Fibroblast of lung (primary cell): ENCODE measurements around the gene PTGFRN. TPM values are rescaled to one million over a fixed set of nuclear protein-coding genes. Genes with fewer than 3 reads are reported as not detected.

ENCODE experiments used
- DNase-seq, 2 donors: peaks; one replicate each; pipeline versions ENCODE4 v3.0.0 to v3.0.0-alpha.2; 2010; ENCODE audit warnings: low read depth in 2 of 2
- H2AFZ ChIP-seq: 2 replicates; pipeline ENCODE4 v1.5.1; 2012; ENCODE audit warnings: low read length, control low read depth, inconsistent platforms
- H3K27ac ChIP-seq: 2 replicates; pipeline ENCODE4 v1.5.1; 2011; ENCODE audit warnings: low read length, control low read depth; ENCODE audit not compliant: insufficient read depth
- H3K27me3 ChIP-seq: 2 replicates; pipeline ENCODE4 v1.5.1; 2011; ENCODE audit warnings: mild to moderate bottlenecking, low read length; ENCODE audit not compliant: control insufficient read depth, insufficient read depth
- H3K36me3 ChIP-seq: 2 replicates; pipeline ENCODE4 v1.5.1; 2011; ENCODE audit warnings: low read length; ENCODE audit not compliant: control insufficient read depth, insufficient read depth
- H3K4me1 ChIP-seq: 2 replicates; pipeline ENCODE4 v1.5.1; 2011; ENCODE audit warnings: low read length; ENCODE audit not compliant: control insufficient read depth, insufficient read depth; ENCODE audit errors: extremely low read depth
- H3K4me2 ChIP-seq: 2 replicates; pipeline ENCODE4 v1.5.1; 2011; ENCODE audit warnings: low read length, control low read depth; ENCODE audit not compliant: insufficient read depth; ENCODE audit errors: extremely low read depth
- H3K4me3 ChIP-seq, 4 experiments: fragments of 200-600 bp in 1 of 4; sonication (generic) in 1 of 4; replicated peaks in 1 of 4; 2 replicates each; pipeline ENCODE4 v1.5.1; 2011 to 2016; ENCODE audit warnings: low read length in 4 of 4, low read depth in 3 of 4, mild to moderate bottlenecking in 3 of 4, control low read depth in 2 of 4, inconsistent platforms in 1 of 4, mixed read lengths in 1 of 4; ENCODE audit not compliant: insufficient read depth in 1 of 4; ENCODE audit errors: control extremely low read depth in 1 of 4
- H3K79me2 ChIP-seq: 2 replicates; pipeline ENCODE4 v1.5.1; 2012; ENCODE audit warnings: mild to moderate bottlenecking, low read length, inconsistent platforms; ENCODE audit not compliant: control insufficient read depth, insufficient read depth
- H3K9ac ChIP-seq: 2 replicates; pipeline ENCODE4 v1.5.1; 2011; ENCODE audit warnings: mild to moderate bottlenecking, low read length, control low read depth; ENCODE audit not compliant: insufficient read depth
- H3K9me3 ChIP-seq: 2 replicates; pipeline ENCODE4 v1.5.1; 2012; ENCODE audit warnings: low read depth, low read length; ENCODE audit not compliant: control insufficient read depth, insufficient read depth
- H4K20me1 ChIP-seq: 2 replicates; pipeline ENCODE4 v1.5.1; 2011; ENCODE audit warnings: low read length; ENCODE audit not compliant: control insufficient read depth, insufficient read depth; ENCODE audit errors: extremely low read depth
- EZH2 ChIP-seq: IDR thresholded peaks from 2 replicates; pipeline ENCODE4 v1.5.1; 2012; ENCODE audit warnings: low read length, control low read depth, mild to moderate bottlenecking; ENCODE audit errors: missing control alignments
- polyA plus RNA-seq, 2 donors: library from polyadenylated mRNA; depleted of rRNA in 1 of 2; stranded (reverse) in 1 of 2; unstranded in 1 of 2; fragments of >200 nt; gene quantifications; 2 replicates each; pipeline ENCODE4 v1.2.1, GENCODE V29; 2011 to 2012; ENCODE audit warnings: missing spikeins in 1 of 2
- total RNA-seq: library from RNA; depleted of rRNA; stranded (reverse); fragments of >200 nt; gene quantifications from 2 replicates; pipeline ENCODE4 v1.2.1, GENCODE V29; 2014
- TF ChIP-seq, protein P1 (sequence below), 2 donors: IDR thresholded peaks in 1 of 2; conservative IDR thresholded peaks in 1 of 2; 1 replicate in 1 of 2; 2 replicates in 1 of 2; pipeline ENCODE4 v1.5.1; 2011 to 2012; ENCODE audit warnings: low read length in 2 of 2, control low read depth in 1 of 2, inconsistent platforms in 1 of 2, low read depth in 1 of 2, mild to moderate bottlenecking in 1 of 2

PTGFRN gene
- total and polyA plus RNA-seq, 2 donors (not counting 1 experiment from before 2014, with no cell fraction given) = 0.72 to 1.2 TPM

DNA sequence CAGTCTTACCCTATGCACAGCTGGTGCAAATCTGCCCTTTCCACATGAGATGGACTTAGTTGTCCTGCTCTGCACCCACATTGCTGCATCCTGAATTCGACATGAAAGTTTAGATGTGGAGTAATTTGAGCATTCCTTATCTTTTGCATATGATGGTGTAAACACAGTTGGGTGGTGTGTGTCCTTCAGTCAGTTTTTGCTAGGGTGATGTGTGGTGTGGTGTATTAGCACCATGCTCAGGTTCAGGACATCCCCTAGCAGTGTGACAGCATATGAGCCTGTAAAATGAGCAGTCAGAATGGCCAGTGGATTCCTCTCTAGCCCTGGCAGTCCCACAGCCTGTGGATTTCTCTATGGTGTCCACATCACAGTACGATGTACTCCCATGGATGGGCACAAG lies 49.3 kb downstream of the PTGFRN start:
- TF ChIP-seq, protein P1, sequence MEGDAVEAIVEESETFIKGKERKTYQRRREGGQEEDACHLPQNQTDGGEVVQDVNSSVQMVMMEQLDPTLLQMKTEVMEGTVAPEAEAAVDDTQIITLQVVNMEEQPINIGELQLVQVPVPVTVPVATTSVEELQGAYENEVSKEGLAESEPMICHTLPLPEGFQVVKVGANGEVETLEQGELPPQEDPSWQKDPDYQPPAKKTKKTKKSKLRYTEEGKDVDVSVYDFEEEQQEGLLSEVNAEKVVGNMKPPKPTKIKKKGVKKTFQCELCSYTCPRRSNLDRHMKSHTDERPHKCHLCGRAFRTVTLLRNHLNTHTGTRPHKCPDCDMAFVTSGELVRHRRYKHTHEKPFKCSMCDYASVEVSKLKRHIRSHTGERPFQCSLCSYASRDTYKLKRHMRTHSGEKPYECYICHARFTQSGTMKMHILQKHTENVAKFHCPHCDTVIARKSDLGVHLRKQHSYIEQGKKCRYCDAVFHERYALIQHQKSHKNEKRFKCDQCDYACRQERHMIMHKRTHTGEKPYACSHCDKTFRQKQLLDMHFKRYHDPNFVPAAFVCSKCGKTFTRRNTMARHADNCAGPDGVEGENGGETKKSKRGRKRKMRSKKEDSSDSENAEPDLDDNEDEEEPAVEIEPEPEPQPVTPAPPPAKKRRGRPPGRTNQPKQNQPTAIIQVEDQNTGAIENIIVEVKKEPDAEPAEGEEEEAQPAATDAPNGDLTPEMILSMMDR (conservative IDR thresholded peaks at IDR 0.05 in 1 of 2, IDR thresholded peaks at IDR 0.05 in 1 of 2; ENCODE audit: low read depth in 1 of 2, low read length in 2 of 2) = no peak
- no peak for TF ChIP-seq EZH2
- Histone ChIP-seq H3K4me2 (no peak overlapping the region), H2AFZ (no peak overlapping the region), H3K4me3 (no peak overlapping the region), H4K20me1 (no peaks in the 10 kb centered on the region), H3K36me3 (no peaks in the 10 kb centered on the region), H3K27me3 (no peaks in the 10 kb centered on the region), H3K27ac (no peak overlapping the region), H3K4me1 (no peaks in the 10 kb centered on the region), H3K79me2 (no peaks in the 10 kb centered on the region), H3K9ac (no peak overlapping the region), H3K9me3 (no peaks in the 10 kb centered on the region)
- DNase-seq = no peak

GRCh38 chr1:116961606-116962005 lies 51.9 kb downstream of the PTGFRN start:
- H3K27ac ChIP-seq = no peak overlapping the region
- H3K36me3 ChIP-seq = no peaks in the 10 kb centered on the region
- H3K4me3 ChIP-seq = no peak overlapping the region
- no peaks in the 10 kb centered on the region for H3K27me3 ChIP-seq
- no peaks in the 10 kb centered on the region for H3K4me1 ChIP-seq
- no peak overlapping the region for H2AFZ ChIP-seq
- H4K20me1 ChIP-seq = no peaks in the 10 kb centered on the region
- H3K9ac ChIP-seq = no peak overlapping the region
- H3K79me2 ChIP-seq = no peaks in the 10 kb centered on the region
- H3K9me3 ChIP-seq = no peaks in the 10 kb centered on the region
- DNase-seq = no peak
- TF ChIP-seq, protein P1 (conservative IDR thresholded peaks at IDR 0.05 in 1 of 2, IDR thresholded peaks at IDR 0.05 in 1 of 2; ENCODE audit: low read depth in 1 of 2, low read length in 2 of 2) = no peak
- no peak for TF ChIP-seq EZH2
- H3K4me2 ChIP-seq = no peak overlapping the region

DNA sequence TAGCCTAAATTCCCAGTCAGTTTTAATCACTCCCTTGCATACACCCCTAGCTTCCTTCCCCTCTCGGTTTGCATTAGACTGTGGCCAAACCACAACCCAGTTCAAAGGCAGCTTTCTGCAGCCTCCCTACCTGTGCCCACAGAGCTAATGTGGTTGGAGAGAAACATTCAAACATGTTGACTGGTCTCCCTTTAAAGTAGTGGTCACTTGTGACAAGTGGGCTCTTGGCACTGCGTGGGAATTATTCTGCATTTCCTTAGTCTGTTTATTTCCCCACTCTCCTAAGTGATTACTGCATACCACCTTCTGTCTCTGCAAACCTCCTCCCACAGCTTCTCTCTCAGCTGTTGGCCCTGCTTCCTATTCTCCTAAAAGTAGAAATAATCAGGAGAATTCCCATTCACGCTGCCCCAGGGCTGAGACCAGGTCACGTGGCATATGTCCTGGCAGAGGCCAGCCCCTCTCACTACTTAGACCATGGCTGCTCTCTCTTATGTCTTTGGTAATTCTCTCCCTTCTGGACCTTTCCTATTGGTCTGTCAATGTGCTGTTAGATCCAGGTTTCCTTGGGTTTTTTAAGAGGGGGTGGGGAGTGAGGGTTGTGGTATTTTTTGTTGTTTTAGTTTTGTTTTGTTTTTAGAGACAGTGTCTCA lies 53.4 kb downstream of the PTGFRN start:
- Histone ChIP-seq H3K4me3 (no peak overlapping the region), H3K9ac (no peak overlapping the region), H3K4me1 (no peaks in the 10 kb centered on the region), H2AFZ (no peak overlapping the region), H3K9me3 (no peaks in the 10 kb centered on the region), H3K36me3 (no peaks in the 10 kb centered on the region), H3K4me2 (no peak overlapping the region), H3K79me2 (no peaks in the 10 kb centered on the region), H3K27ac (no peak overlapping the region), H3K27me3 (no peaks in the 10 kb centered on the region), H4K20me1 (no peaks in the 10 kb centered on the region)
- TF ChIP-seq, protein P1 (conservative IDR thresholded peaks at IDR 0.05 in 1 of 2, IDR thresholded peaks at IDR 0.05 in 1 of 2; ENCODE audit: low read depth in 1 of 2, low read length in 2 of 2) = no peak
- no peak for TF ChIP-seq EZH2
- peak in 1 of 2 donors; percentile 37 for DNase-seq
